Urinary bladder (tissue), 4 donors: ENCODE measurements around the gene C2orf78. TPM values are rescaled to one million over a fixed set of nuclear protein-coding genes. Genes with fewer than 3 reads are reported as not detected.

ENCODE experiments used
- DNase-seq: peaks from one replicate; pipeline ENCODE4 v3.0.0-alpha.2; 2015; ENCODE audit errors: extremely low spot score
- H3K27ac ChIP-seq: one replicate; pipeline ENCODE4 v1.5.1; 2013; ENCODE audit warnings: low read depth, mild to moderate bottlenecking, moderate library complexity
- H3K36me3 ChIP-seq: one replicate; pipeline ENCODE4 v1.6.1; 2013; ENCODE audit warnings: mild to moderate bottlenecking, moderate library complexity; ENCODE audit not compliant: insufficient read depth
- H3K4me1 ChIP-seq: one replicate; pipeline ENCODE4 v1.6.1; 2013; ENCODE audit warnings: mild to moderate bottlenecking, moderate library complexity; ENCODE audit not compliant: insufficient read depth
- H3K4me3 ChIP-seq: one replicate; pipeline ENCODE4 v1.5.1; 2013; ENCODE audit warnings: low read depth, low read length
- WGBS: extraction: QIAGEN DNeasy Blood & Tissue Kit; methylation state at CpG from one replicate; pipeline ENCODE4 v1.1.7; 2013; 5-methylcytosine and 5-hydroxymethylcytosine counted together
- polyA plus RNA-seq: library from polyadenylated mRNA; stranded (reverse); fragments of 200-250 nt; gene quantifications from one replicate; pipeline ENCODE4 v1.2.3, GENCODE V29; 2013
- total RNA-seq: library from RNA; depleted of rRNA; stranded (reverse); fragments of >200 nt; gene quantifications from one replicate; pipeline ENCODE4 v1.2.3, GENCODE V29; 2014
- donor health status: healthy with polysubstance abuse.
- donor health status: healthy.

Gene C2orf78
- total and polyA plus RNA-seq, 2 donors: not detected

DNA sequence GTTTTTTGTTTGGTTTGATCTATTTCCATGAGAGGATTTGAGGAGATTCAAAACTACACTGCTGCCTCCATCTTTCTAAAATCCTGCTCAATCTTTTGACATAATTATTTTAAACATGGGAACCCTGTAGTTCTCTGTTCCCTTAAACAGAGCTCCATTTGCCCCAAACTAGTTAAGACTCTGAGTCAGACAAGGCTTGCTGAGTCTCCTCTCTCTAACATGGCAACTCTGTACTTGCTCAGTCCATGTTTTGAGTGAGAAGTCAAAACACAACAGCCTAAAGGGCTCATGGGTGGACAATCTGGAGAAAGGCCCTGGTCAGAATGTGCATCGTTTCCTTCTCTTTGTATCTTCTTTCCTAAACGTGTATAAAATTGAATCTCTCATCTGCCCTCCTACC lies 37.7 kb downstream of the C2orf78 start:
- 60% methylated on average over 2 of the region's 2 CpGs for WGBS
- Histone ChIP-seq H3K36me3 (no peaks in the 10 kb centered on the region), H3K4me3 (no peak overlapping the region), H3K27ac (no peak overlapping the region), H3K4me1 (no peaks in the 10 kb centered on the region)
- no peak for DNase-seq

DNA sequence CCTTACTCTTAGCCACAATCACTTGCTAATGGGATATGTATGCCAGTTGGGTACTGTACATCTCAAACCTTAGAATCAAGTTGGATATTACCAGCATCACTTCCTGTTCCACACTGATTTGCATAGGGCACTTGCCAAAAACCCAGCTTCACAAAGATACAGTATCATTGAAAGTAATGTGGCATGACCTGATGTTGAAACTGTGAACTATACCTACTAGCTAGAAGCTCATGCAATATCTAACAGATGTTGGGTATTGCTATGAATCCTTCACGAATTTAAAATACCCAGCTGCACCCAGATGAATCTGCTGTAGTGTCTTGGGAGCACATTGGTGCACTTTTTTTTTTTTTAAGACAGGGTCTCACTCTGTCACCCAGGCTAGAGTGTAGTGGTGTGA lies 38.3 kb downstream of the C2orf78 start:
- Histone ChIP-seq H3K36me3 (no peaks in the 10 kb centered on the region), H3K4me1 (no peaks in the 10 kb centered on the region), H3K27ac (no peak overlapping the region), H3K4me3 (no peak overlapping the region)
- no peak for DNase-seq
- 56% methylated on average over 1 of the region's 1 CpG for WGBS

DNA sequence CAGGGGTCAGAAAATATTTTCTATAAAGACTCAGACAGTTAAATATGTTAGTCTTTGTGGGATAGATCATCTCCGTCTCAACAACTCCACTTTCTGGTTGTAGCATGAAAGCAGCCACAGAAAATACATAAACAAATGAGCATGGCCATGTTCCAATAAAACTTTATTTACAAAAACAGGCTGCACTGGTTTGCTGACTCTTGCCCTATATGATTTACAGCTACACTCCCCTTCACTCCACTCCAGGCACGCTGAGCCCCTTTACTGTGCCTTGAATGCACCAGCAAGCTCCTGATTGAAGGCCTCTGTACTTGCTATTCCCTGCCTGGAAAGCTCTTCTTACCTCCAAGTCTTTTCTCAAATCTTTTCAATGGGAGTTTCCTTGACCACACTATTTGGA lies 39.0 kb downstream of the C2orf78 start:
- WGBS: 60% methylated on average over 2 of the region's 2 CpGs
- Histone ChIP-seq H3K27ac (no peak overlapping the region), H3K4me3 (no peak overlapping the region), H3K36me3 (no peaks in the 10 kb centered on the region), H3K4me1 (no peaks in the 10 kb centered on the region)
- DNase-seq: no peak

DNA sequence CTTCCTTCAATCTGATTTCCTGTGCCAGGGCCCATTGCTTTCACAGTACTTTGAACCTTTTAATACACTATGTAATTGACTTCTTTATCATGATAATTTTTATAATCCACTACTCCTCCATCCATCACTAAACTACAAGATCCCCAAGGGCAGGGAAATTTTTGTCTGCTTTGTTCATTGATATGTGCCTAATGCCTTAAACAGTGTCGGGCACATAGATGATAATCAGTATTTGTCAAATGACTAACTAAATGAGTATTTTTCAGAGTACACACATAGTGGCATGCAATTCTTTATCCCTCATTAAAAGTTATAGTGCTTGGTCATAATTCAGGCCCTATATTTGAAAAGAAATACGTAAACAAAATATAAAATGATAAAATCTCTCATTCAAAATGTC lies 39.4 kb downstream of the C2orf78 start:
- H3K36me3 ChIP-seq: no peaks in the 10 kb centered on the region
- no peak for DNase-seq
- no peaks in the 10 kb centered on the region for H3K4me1 ChIP-seq
- 42% methylated on average over 2 of the region's 2 CpGs for WGBS
- no peak overlapping the region for H3K27ac ChIP-seq
- no peak overlapping the region for H3K4me3 ChIP-seq

DNA sequence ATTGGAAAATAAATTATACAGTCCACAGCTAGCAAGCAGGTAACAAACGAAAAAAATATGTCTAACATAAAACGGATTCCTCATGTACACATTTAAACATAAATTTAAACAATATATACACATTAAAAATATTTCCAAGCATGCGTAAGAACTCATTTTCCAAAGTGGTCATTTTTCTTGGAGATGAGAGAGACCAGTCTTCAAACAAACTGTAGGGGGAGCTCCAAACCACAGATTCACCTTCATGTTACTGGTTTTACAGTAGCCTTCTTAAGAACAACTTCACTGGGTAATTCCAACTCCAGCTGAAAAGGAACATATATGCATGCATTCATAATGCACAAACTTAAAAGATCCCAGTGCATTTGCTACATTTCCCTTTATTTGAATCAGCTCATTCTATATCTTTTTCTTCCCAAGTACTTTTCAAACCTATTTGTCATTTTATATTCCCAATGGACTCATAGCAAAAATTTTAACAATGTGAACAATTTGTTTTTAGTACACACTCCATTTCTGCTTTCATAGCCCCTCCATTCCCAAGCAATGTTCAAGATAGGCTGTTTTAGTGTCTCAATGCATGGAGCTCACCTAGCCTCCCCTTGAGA lies 40.0 kb downstream of the C2orf78 start:
- no peak overlapping the region for H3K27ac ChIP-seq
- WGBS: 8% methylated on average over 3 of the region's 3 CpGs
- no peaks in the 10 kb centered on the region for H3K36me3 ChIP-seq
- H3K4me3 ChIP-seq: no peak overlapping the region
- DNase-seq: peak; percentile 25
- H3K4me1 ChIP-seq: no peaks in the 10 kb centered on the region

DNA sequence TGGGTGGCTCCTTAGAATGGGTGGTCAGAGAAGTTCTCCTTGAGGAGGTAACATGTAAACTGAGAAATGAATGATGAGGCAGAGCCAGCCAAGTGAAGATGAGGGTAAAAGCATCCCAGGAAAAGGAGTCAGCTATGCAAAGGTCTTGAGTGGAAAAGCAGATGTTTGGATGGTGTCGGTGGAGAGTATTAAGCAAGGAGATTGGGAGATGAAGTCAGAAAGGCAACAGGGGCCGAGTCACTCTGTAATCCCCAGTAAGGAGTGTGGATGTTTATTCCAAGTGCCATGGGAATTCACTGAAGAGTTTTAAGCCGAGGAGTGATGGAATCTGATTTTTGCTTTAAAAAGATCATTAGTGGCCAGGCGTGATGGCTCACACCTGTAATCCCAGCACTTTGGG lies 41.4 kb downstream of the C2orf78 start:
- H3K36me3 ChIP-seq: no peaks in the 10 kb centered on the region
- no peak overlapping the region for H3K27ac ChIP-seq
- no peak for DNase-seq
- 60% methylated on average over 4 of the region's 4 CpGs for WGBS
- peaks cover 2% of the 10 kb centered on the region for H3K4me1 ChIP-seq
- H3K4me3 ChIP-seq: no peak overlapping the region

DNA sequence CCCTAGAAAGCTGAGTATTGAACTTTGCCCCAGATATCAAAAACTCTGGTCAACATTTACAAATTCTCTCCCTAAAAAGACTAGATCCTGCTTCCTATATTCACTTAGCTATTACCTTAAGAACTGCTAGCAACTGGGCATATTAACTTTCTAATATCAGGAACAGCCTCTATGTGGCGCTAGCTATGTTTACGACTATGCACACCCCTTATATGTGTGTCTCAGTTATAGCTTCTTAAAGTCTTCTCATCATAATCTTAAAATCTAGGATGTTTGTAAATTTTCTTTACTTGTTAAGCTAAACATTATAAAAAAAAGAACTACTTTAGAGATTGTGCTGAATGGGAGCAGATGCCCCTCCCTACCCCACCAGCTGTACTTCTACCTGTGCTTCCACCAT lies 43.0 kb downstream of the C2orf78 start:
- WGBS: 19% methylated on average over 2 of the region's 2 CpGs
- Histone ChIP-seq H3K4me1 (peaks cover 2% of the 10 kb centered on the region), H3K27ac (no peak overlapping the region)

DNA sequence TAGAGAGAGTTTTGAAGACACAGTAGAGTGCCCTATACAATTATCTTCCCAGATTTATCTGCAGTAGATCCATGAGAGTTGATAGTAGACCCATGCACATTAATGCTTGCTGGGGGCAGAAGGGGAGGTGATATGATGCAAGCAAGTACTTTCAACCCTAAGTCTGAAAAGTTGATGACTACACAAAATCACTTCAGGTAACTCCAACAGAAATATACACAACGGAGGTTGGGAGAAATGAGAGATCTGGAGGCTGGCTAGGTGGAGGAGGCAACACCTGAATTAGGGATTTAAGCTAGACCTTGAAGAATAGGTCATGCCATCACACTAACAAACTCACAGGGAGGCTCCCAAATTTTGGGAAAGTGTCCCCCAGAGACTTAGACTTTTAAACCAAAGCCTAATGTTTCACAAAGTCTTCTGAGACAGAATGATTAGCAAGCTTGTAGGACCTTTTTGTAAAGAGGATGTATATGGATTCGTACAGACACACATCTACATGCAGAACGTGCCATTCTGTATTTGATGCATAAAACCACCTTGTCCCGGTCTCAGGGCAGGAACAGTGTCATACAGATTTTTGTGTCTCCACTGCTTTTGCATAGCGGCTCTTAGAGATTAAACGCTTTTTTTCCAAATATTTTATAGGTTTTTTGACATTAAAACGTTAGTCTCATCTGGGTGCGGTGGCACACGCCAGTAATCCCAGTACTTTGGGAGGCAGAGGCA lies 43.8 kb downstream of the C2orf78 start:
- 70% methylated on average over 9 of the region's 9 CpGs for WGBS
- Histone ChIP-seq H3K4me3 (no peak overlapping the region), H3K27ac (no peak overlapping the region), H3K4me1 (peaks cover 2% of the 10 kb centered on the region), H3K36me3 (no peaks in the 10 kb centered on the region)
- DNase-seq: no peak

More for the DNA sequence above, 43.0 kb downstream of the C2orf78 start:
- DNase-seq: no peak
- H3K4me3 ChIP-seq: no peak overlapping the region
- no peaks in the 10 kb centered on the region for H3K36me3 ChIP-seq

DNA sequence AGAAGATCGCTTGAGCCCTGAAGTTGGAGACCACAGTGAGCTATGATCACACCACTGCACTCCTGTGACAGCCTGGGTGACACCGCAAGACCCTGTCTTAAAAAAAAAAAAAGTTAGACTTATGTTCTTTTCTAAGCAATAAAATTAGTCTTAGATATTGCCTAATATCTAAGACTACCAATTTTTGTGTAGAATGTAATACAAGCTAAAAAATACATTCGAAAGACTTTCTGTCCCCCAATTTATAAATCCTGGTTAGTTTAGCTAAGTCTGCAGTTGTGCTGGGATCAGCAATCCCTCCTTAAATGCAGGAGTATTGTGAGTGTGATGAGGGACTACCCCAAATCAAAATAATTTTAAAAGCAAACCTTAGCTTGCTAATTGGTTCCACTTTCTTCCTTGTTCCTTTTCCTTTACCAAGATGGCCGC lies 44.4 kb downstream of the C2orf78 start:
- peaks cover 2% of the 10 kb centered on the region for H3K4me1 ChIP-seq
- 57% methylated on average over 4 of the region's 4 CpGs for WGBS
- DNase-seq: no peak
- peak overlapping the region; percentile 78 for H3K4me3 ChIP-seq
- H3K27ac ChIP-seq: peak overlapping the region; percentile 6
- no peaks in the 10 kb centered on the region for H3K36me3 ChIP-seq

DNA sequence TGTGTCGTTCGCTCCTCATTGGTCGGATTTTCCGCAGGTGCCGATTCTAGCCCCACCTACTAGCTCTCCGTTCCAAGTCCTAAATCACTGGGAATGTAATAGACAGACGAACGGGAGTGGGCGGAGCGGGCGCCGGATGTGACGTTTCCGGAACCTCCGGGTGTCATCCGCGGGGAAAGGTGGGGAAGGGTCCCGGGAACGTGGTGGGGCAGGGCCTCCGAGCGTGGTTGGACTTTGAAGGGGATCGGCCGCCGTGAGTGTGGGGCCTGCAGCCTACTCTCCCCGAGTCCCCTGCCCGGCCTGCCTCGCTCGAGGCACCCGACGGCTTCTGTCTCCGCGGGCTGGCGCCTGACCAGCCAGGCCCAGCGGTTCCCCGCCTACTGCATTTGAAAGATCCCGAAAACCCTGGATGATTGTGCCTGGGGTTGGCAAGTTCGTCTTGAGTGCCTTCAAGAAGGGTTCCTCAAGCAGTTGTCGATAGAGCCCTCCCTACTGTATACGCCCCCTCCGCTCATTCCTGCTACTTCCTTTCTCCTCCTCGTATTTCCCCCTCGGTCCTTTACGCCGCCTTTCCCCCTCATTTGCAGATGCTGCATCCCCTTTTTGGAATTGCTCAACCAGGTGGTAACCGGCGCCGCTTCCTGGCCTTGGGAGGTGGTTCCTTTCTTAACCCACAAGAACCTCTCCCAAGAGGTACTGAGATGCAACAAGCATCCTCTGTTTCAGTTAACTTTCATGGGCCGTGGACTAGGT lies 45.0 kb downstream of the C2orf78 start, which contains the start of gene STAMBP:
Gene STAMBP, plus strand, starts transcription at position 144 of the 753 bp plus-strand sequence. CDS start 1,896 bp downstream, outside the sequence.
- DNase-seq: peak; percentile 97
- H3K4me3 ChIP-seq: peak within 1 kb of the TSS; percentile 78
- H3K27ac ChIP-seq: peak within 1 kb of the TSS; percentile 88
- WGBS: under 1% methylated on average over 48 of the region's 48 CpGs
- H3K36me3 ChIP-seq: no peaks in the 10 kb centered on the region
- H3K4me1 ChIP-seq: peaks cover 2% of the 10 kb centered on the region

DNA sequence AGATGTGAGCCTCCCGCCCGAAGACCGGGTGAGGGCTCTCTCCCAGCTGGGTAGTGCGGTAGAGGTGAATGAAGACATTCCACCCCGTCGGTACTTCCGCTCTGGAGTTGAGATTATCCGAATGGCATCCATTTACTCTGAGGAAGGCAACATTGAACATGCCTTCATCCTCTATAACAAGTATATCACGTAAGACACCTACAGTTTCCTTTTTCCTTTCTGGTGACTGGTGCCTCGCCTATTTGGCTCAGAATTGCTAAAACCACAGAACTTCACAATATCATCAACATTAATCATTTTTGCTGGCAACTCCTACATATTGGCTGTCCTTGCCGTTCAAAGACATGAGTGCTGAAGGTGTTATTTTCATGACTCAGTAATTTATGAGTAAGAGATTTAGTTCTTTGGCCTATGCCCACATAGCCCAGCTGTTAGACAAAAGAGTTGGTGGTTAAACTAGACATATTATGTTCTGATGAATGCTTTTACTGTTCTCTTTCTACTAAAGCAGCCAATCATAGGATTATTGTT lies 47.0 kb downstream of the C2orf78 start:
- WGBS: 84% methylated on average over 11 of the region's 11 CpGs
- Histone ChIP-seq H3K27ac (no peak overlapping the region), H3K4me1 (peaks cover 2% of the 10 kb centered on the region), H3K36me3 (no peaks in the 10 kb centered on the region), H3K4me3 (no peak overlapping the region)
- DNase-seq: no peak

DNA sequence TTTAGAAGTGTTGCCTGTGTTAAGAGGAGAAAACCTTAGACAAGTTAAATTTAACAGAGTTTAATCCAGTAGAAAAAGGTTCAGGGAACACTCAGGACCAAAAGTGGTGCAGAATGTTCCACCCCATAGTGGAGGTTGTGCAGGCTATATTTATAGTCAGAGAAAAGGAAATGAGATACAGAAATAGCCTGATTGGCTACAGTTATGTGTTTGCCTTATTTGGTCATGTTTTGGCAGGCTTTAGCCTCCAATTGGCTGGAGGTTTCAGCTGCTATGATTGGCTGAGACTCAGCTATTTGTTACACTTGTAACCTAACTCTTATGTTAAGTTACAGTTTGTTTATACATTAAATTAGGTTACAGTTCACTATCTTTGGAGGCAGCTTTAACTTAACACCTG lies 48.9 kb downstream of the C2orf78 start:
- Histone ChIP-seq H3K27ac (no peak overlapping the region), H3K36me3 (no peaks in the 10 kb centered on the region), H3K4me1 (peaks cover 2% of the 10 kb centered on the region), H3K4me3 (no peak overlapping the region)
- DNase-seq: no peak

DNA sequence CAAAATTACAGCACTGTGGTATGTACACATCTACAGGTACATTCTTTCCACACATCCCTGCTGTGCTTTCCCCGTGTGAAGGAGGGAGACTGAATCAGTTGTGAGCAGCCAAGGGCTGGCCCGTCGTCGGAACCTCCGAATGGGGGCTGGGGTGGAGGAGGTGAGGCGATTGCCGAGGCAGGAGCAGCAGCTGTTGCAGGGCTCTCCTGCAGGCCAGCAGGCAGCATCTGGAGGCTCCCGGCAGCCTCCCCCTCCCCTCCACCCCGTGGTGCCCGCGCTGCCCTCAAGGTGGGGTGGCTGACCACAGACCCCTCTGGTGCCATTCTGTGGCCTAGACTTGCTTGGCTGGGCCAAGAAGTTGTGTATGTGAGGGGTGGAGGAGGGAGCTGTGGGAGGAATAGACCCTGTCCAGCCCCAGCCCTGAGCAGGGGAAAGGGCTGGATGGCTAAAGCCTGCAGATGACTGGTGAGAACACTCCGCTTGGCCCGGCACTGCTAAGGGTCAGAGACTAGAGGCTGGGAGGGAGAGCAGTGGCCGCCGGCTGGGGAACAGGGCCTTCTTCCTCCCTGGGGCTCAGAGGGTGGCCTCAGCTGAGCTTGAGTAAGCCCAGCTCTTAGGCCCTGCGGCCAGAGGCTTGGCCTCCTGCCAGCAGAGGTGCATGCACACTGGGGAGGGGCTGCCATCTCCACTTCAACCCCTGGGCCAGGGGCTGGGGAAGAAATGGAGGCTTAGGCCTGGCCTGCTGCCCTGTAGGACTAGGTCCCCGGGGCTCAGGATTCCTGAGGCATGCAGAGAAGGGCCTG lies 52.4 kb downstream of the C2orf78 start:
- 68% methylated on average over 17 of the region's 17 CpGs for WGBS

More for the DNA sequence above, 52.4 kb downstream of the C2orf78 start:
- peaks cover 1% of the 10 kb centered on the region for H3K36me3 ChIP-seq
- H3K4me3 ChIP-seq: no peak overlapping the region
- H3K27ac ChIP-seq: no peak overlapping the region
- no peak for DNase-seq
- no peaks in the 10 kb centered on the region for H3K4me1 ChIP-seq
